CD4-positive, alpha-beta T cell (primary cell): ENCODE results near the gene SKOR1. TPM values are rescaled to one million over a fixed set of nuclear protein-coding genes. Genes with fewer than 3 reads are reported as not detected.

Experiments used
- ATAC-seq: fragments of 200-7000 bp; cut with Tn5 transposase; one replicate; pipeline ENCODE4 v1.10.0; 2022; ENCODE audit warnings: mild to moderate bottlenecking; ENCODE audit not compliant: poor library complexity
- CTCF ChIA-PET: fragments of 350-600 bp; sonication (Branson Sonifier 250); formaldehyde crosslinking; loops from one replicate; lab custom pipeline; 2021; ENCODE audit warnings: antibody characterized with exemption, inconsistent platforms; lab: Charles Lee
- POLR2A ChIA-PET: fragments of 350-600 bp; sonication (Branson Sonifier 250); formaldehyde crosslinking; loops from one replicate; lab custom pipeline; 2021; ENCODE audit warnings: antibody characterized with exemption, inconsistent platforms; lab: Charles Lee
- DNase-seq, 14 experiments: peaks; one replicate each; pipeline ENCODE4 v3.0.0-alpha.2; 2013 to 2020; ENCODE audit warnings: mixed read lengths in 2 of 14
- H3K27ac ChIP-seq, 2 donors: one replicate each; pipeline versions ENCODE4 v1.5.1 to v1.7.0; 2013; ENCODE audit warnings: low read length in 2 of 2, low read depth in 1 of 2, mild to moderate bottlenecking in 1 of 2
- H3K27me3 ChIP-seq, 2 experiments: 1 replicate in 1 of 2; 2 replicates in 1 of 2; pipeline versions ENCODE4 v1.6.1 to v1.7.0; 2013; ENCODE audit warnings: low read length in 2 of 2, control low read depth in 1 of 2, mild to moderate bottlenecking in 1 of 2, moderate library complexity in 1 of 2; ENCODE audit not compliant: insufficient read depth in 2 of 2, control insufficient read depth in 1 of 2
- H3K36me3 ChIP-seq: one replicate; pipeline ENCODE4 v1.6.1; 2013; ENCODE audit warnings: low read length, control low read depth; ENCODE audit not compliant: insufficient read depth
- H3K4me1 ChIP-seq: one replicate; pipeline ENCODE4 v1.6.1; 2013; ENCODE audit warnings: low read length, control low read depth; ENCODE audit not compliant: insufficient read depth
- H3K4me3 ChIP-seq: one replicate; pipeline ENCODE4 v1.5.1; 2013; ENCODE audit warnings: mild to moderate bottlenecking, low read length, moderate library complexity
- H3K9me3 ChIP-seq, 2 experiments: 1 replicate in 1 of 2; 2 replicates in 1 of 2; pipeline versions ENCODE4 v1.6.1 to v1.7.0; 2013; ENCODE audit warnings: low read length in 2 of 2, mild to moderate bottlenecking in 2 of 2, control low read depth in 1 of 2, moderate library complexity in 1 of 2; ENCODE audit not compliant: control insufficient read depth in 1 of 2, insufficient read depth in 1 of 2
- H3K27ac Mint-ChIP-seq: one replicate; pipeline ENCODE4 v1.8.0; 2020; ENCODE audit warnings: mixed read lengths
- H3K27me3 Mint-ChIP-seq: one replicate; pipeline ENCODE4 v1.8.0; 2021; ENCODE audit warnings: mixed read lengths
- H3K36me3 Mint-ChIP-seq: one replicate; pipeline ENCODE4 v1.8.0; 2021; ENCODE audit warnings: low read depth, mixed read lengths
- H3K4me1 Mint-ChIP-seq: one replicate; pipeline ENCODE4 v1.8.0; 2021; ENCODE audit warnings: low read depth, mixed read lengths
- H3K4me3 Mint-ChIP-seq: one replicate; pipeline ENCODE4 v1.8.0; 2020; ENCODE audit warnings: mild to moderate bottlenecking, mixed read lengths
- H3K9me3 Mint-ChIP-seq: one replicate; pipeline ENCODE4 v1.8.0; 2020; ENCODE audit warnings: mixed read lengths
- CTCF ChIP-seq: fragments of 200-600 bp; IDR thresholded peaks from one replicate; pipeline ENCODE4 v1.8.0; 2022; ENCODE audit warnings: antibody characterized with exemption, mild to moderate bottlenecking
- intact Hi-C, 2 experiments: fragments of 100-400 bp; cut with DNase I in 1 of 2; cut with micrococcal nuclease in 1 of 2; formaldehyde crosslinking; loops; one replicate each; pipeline versions ENCODE4 v1.15.1 to v1.9.0; 2023 to 2025; cut with DNase I, micrococcal nuclease
- total RNA-seq, 174 experiments: library from RNA in 2 of 174; stranded (reverse) in 2 of 174; gene quantifications; one replicate each; pipeline ENCODE4 v1.2.3 and lab custom pipeline; 2021 to 2026

Gene SKOR1
- total RNA-seq, 2 experiments from 2014 or later = 1.8 to 2.2 TPM

DNA sequence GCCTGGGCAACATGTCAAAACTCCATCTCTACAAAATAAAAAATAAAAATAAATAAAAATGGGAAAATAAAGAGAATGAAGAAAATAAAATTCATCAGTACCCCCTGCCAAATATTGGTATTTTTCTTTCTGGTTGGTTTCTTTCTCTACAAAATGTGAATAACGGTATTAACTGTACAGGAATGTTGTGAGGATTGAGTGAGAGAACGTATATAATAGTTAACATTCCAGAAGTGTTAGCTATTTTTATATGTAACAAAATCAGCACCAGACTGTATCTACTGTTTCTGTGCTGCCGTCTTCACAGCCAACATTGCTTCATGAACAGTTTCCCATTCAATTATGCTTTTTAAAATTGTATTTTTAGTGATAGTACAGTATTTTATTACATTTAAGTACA is 40.0 kb downstream of the SKOR1 start:
- H3K4me3 Mint-ChIP-seq = no peak overlapping the region
- Histone ChIP-seq H3K36me3 (no peaks in the 10 kb centered on the region), H3K27ac (no peak overlapping the region), H3K4me3 (no peak overlapping the region), H3K9me3 (peaks cover 0 to 7% of the 10 kb centered on the region in 2 experiments), H3K27me3 (no peaks in the 10 kb centered on the region), H3K4me1 (peaks cover 10% of the 10 kb centered on the region)
- peaks cover 15% of the 10 kb centered on the region for H3K27me3 Mint-ChIP-seq
- H3K4me1 Mint-ChIP-seq = no peaks in the 10 kb centered on the region
- H3K36me3 Mint-ChIP-seq = no peaks in the 10 kb centered on the region
- ATAC-seq (no peak), DNase-seq (no peak)
- ChIA-PET POLR2A (no interaction called here), CTCF (no interaction called here)
- H3K27ac Mint-ChIP-seq = no peak overlapping the region
- no peaks in the 10 kb centered on the region for H3K9me3 Mint-ChIP-seq
- TF ChIP-seq CTCF = no peak
- intact Hi-C loops = no loop called here

GRCh38 chr15:67865766-67866165 is 40.5 kb downstream of the SKOR1 start:
- H3K4me3 Mint-ChIP-seq = no peak overlapping the region
- no peaks in the 10 kb centered on the region for H3K27me3 ChIP-seq
- TF ChIP-seq CTCF = no peak
- DNase-seq (no peak), ATAC-seq (no peak)
- POLR2A ChIA-PET = no interaction called here
- no peak overlapping the region for H3K27ac ChIP-seq
- CTCF ChIA-PET = no interaction called here
- no peaks in the 10 kb centered on the region for H3K36me3 ChIP-seq
- no peaks in the 10 kb centered on the region for H3K36me3 Mint-ChIP-seq
- peaks cover 0 to 7% of the 10 kb centered on the region in 2 experiments for H3K9me3 ChIP-seq
- peaks cover 15% of the 10 kb centered on the region for H3K27me3 Mint-ChIP-seq
- no peak overlapping the region for H3K4me3 ChIP-seq
- no peaks in the 10 kb centered on the region for H3K9me3 Mint-ChIP-seq
- intact Hi-C loops = no loop called here
- H3K4me1 ChIP-seq = peaks cover 10% of the 10 kb centered on the region
- no peak overlapping the region for H3K27ac Mint-ChIP-seq
- H3K4me1 Mint-ChIP-seq = no peaks in the 10 kb centered on the region

GRCh38 chr15:67869701-67870100 is 44.4 kb downstream of the SKOR1 start:
- H3K27ac Mint-ChIP-seq = no peak overlapping the region
- peaks cover 7 to 12% of the 10 kb centered on the region in 2 experiments for H3K9me3 ChIP-seq
- no peak for ATAC-seq
- ChIA-PET POLR2A (no interaction called here), CTCF (no interaction called here)
- no peaks in the 10 kb centered on the region for H3K4me1 ChIP-seq
- H3K4me3 ChIP-seq = no peak overlapping the region
- TF ChIP-seq CTCF = no peak
- H3K9me3 Mint-ChIP-seq = peaks cover 15% of the 10 kb centered on the region
- peaks cover 22% of the 10 kb centered on the region for H3K27me3 Mint-ChIP-seq
- no peak for DNase-seq
- H3K27me3 ChIP-seq = peaks cover 0 to 6% of the 10 kb centered on the region in 2 experiments
- no peak overlapping the region for H3K4me3 Mint-ChIP-seq
- H3K36me3 ChIP-seq = no peaks in the 10 kb centered on the region
- H3K27ac ChIP-seq = no peak overlapping the region
- no peaks in the 10 kb centered on the region for H3K36me3 Mint-ChIP-seq
- intact Hi-C loops = no loop called here
- H3K4me1 Mint-ChIP-seq = no peaks in the 10 kb centered on the region
